NCI-H2029 (cell line): ENCODE results near the gene KCNK16.

Source experiments
- DNase-seq: peaks from one replicate; lab custom pipeline; 2025; lab: John Stamatoyannopoulos, UW

KCNK16 gene

GRCh38 chr6:39322306-39322850 is at the start of gene KCNK16:
Gene KCNK16, minus strand, starts transcription at chr6:39322702. Its CDS starts 162 bp downstream, at chr6:39322540.
- DNase-seq, result peak; percentile 37

- DNase-seq, result no peak
These were observed 47.9 kb upstream of the KCNK16 start for GRCh38 chr6:39370390-39370789.

GRCh38 chr6:39369987-39370386 is 47.5 kb upstream of the KCNK16 start:
- no peak for DNase-seq

- no peak for DNase-seq
These were observed 45.2 kb upstream of the KCNK16 start for GRCh38 chr6:39367700-39368099.

GRCh38 chr6:39366931-39367618 is 44.6 kb upstream of the KCNK16 start:
- no peak for DNase-seq

GRCh38 chr6:39365281-39366074 is 43.0 kb upstream of the KCNK16 start:
- no peak for DNase-seq

DNA sequence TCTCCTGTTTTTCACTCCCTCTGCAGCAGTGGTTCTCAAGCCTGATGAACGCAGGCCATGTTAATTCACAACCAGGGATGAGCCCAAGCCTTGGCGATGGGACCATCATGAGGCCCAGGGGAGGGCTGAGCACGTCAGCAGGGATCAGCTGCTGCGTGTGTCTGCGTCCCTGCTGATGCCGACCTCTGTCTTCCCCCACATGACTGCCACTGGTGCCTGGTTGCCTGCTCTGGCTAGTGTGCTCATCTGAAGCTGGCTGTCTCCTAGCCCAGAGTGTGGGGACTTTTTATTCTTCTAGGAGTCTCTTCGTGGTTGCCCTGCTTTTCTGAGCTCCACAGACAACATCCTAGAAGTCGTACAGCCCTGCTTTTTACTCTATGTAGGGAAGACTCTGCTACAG is 40.8 kb upstream of the KCNK16 start:
- DNase-seq, result no peak

- peak; percentile 23 for DNase-seq
These were observed 40.0 kb upstream of the KCNK16 start for GRCh38 chr6:39362487-39362865.

GRCh38 chr6:39361657-39362486 is 39.4 kb upstream of the KCNK16 start:
- peak; percentile 50 for DNase-seq

- no peak for DNase-seq
These were observed 37.9 kb upstream of the KCNK16 start for GRCh38 chr6:39360378-39360777.

DNA sequence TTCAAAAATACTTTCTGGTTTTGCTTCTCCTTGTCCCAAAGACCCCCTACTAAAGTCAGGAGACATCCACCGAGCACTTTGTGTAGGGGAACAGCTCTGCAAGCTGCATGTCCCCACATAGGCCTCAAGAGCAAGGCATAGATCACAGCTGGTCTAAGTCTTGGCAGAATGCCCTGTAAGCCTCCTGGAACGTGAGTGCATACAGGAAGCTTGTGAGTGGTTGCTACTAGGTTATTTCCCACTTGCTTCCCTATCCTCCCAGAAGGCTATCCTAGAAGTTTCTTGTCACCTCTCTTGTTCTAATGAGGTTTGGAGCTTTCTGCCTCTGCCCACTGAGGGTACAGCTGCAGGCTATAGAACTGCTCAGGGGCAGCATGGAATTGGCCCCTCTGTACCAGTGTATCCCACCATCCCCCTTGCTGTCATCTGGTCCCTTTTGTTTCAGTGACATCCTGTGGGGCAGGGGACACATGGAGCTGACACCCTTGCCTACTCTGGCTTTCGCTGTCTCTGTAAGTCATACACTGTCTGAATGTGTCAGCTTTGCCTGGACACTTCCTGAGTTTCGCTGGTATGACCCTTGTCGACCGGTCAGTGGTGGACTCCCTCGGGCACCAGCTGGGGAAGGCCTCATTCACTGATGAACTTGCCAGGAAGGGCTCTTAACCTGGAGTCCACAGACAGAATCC is 35.6 kb upstream of the KCNK16 start:
- peak; percentile 79 for DNase-seq

DNA sequence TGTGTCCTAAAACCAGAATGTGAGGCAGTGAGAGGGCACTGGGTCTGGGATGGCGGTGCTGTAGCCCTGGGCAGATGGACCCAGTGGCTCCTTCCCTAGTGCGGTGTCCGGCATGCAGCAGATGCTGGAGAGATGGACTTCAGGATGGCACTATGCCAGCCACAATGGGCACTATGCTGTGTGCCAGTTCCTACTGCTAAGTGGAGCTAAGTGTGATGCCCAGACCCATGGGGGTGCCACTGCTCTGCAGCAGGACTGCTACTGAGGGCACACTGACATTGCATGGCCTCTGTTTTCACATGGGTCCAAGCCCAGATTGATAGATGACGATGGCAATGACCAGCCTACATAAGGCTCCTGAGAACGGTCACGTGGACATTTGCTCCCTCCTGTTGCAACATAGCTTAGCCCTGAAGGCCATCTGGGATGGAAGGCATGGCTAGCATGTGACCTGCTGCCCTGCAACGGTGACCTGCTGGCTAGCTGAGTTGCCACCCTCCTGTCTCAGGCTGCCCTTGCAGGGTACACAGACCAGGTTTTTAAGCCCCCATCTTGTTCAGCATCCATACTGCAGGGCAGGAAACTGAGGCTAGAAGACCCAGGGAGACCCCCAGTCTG is 31.3 kb upstream of the KCNK16 start:
- DNase-seq, result no peak

GRCh38 chr6:39350723-39351505 is 28.4 kb upstream of the KCNK16 start:
- DNase-seq, result no peak

- no peak for DNase-seq
These were observed 26.2 kb upstream of the KCNK16 start for GRCh38 chr6:39348740-39349139.

- peak; percentile 66 for DNase-seq
These were observed 25.5 kb upstream of the KCNK16 start for GRCh38 chr6:39347906-39348585.

GRCh38 chr6:39347206-39347605 is 24.7 kb upstream of the KCNK16 start:
- peak; percentile 66 for DNase-seq

DNA sequence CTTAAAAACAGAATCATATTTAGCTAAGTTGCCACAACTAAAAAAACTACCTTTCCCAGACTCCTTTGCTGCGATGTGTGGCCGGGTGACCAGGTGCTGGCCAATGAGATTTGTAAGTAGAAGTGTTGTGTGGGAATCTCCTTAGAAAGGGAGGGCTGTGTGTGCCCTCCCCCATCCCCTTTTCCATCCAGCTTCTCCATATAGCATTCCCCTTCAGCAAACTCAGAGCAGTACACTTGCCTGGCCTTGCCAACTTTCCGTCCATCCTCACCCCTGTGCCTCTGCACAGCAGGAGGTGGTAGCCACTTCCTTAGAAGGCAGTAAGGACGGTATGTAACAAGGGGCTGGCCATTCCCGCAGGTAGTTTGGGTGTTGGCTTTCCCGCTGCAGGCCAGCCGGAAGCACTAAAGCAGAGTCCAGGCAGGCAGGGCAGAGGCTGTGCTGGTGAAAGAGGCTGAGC is 22.3 kb upstream of the KCNK16 start:
- DNase-seq, result no peak

DNA sequence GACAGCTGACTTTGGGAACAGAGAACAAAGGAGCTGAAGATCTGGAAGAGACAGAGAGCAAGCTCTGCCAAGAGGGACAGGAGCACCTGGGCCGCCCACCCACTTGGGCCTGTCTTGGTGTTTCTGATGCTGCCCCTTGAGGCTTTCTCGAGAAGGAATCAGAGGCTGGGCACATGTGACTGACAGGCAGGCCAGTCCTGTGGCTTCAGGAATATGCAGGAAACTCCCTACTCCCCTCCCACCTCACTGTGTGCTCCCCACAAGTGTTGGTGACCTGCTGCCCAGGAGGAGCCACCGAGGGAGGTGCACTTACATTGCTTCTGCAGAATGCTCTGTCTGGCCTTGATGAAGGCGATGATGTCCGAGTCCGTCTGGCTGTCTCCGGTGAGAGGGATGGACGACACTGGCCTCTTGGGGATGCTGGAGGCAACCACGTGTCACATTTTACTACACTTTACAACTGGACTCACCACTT is 20.9 kb upstream of the KCNK16 start:
- no peak for DNase-seq

GRCh38 chr6:39342692-39343395 is 20.3 kb upstream of the KCNK16 start:
- DNase-seq, result peak; percentile 76
